ENCODE data around the gene EPB41L2.
"Not testable (repeated sequence)": the region's sequence is repeated elsewhere in the genome, so short reads cannot be mapped to it uniquely, and the experiment has no call there.

The EPB41L2 gene

GRCh38 chr6:131003488-131004386 lies 59.3 kb downstream of the EPB41L2 start:
- no peak for DNase-seq (ENCODE audit: low spot score)

GRCh38 chr6:131002661-131002980 lies 60.4 kb downstream of the EPB41L2 start:
- no peak for DNase-seq (ENCODE audit: low spot score)

GRCh38 chr6:131001945-131002660 lies 60.9 kb downstream of the EPB41L2 start:
- DNase-seq (ENCODE audit: low spot score): no peak

- no peak for DNase-seq (ENCODE audit: low spot score)
These were observed 61.8 kb downstream of the EPB41L2 start for GRCh38 chr6:131001111-131001736.

GRCh38 chr6:131000544-131000943 lies 62.5 kb downstream of the EPB41L2 start:
- no peak for DNase-seq (ENCODE audit: low spot score)

- DNase-seq (ENCODE audit: low spot score): no peak
These were observed 65.8 kb downstream of the EPB41L2 start for GRCh38 chr6:130997061-130997753.

- DNase-seq (ENCODE audit: low spot score): no peak
These were observed 66.4 kb downstream of the EPB41L2 start for GRCh38 chr6:130996635-130997034.

GRCh38 chr6:130995783-130996447 lies 67.1 kb downstream of the EPB41L2 start:
- DNase-seq (ENCODE audit: low spot score): no peak

- DNase-seq (ENCODE audit: low spot score): no peak
These were observed 68.5 kb downstream of the EPB41L2 start for GRCh38 chr6:130994319-130995097.

GRCh38 chr6:130993292-130993765 lies 69.7 kb downstream of the EPB41L2 start:
- DNase-seq (ENCODE audit: low spot score): no peak

GRCh38 chr6:130991422-130992137 lies 71.5 kb downstream of the EPB41L2 start:
- DNase-seq (ENCODE audit: low spot score): no peak

- not testable (repeated sequence) for DNase-seq (ENCODE audit: low spot score)
These were observed 75.5 kb downstream of the EPB41L2 start for GRCh38 chr6:130987539-130987938.

- DNase-seq (ENCODE audit: low spot score): no peak
These were observed 77.9 kb downstream of the EPB41L2 start for GRCh38 chr6:130985115-130985514.

- DNase-seq (ENCODE audit: low spot score): no peak
These were observed 80.0 kb downstream of the EPB41L2 start for GRCh38 chr6:130982941-130983456.

- no peak for DNase-seq (ENCODE audit: low spot score)
These were observed 80.9 kb downstream of the EPB41L2 start for GRCh38 chr6:130982135-130982534.

- no peak for DNase-seq (ENCODE audit: low spot score)
These were observed 81.6 kb downstream of the EPB41L2 start for GRCh38 chr6:130981409-130981808.

- no peak for DNase-seq (ENCODE audit: low spot score)
These were observed 82.6 kb downstream of the EPB41L2 start for GRCh38 chr6:130980310-130981032.

- DNase-seq (ENCODE audit: low spot score): no peak
These were observed 84.2 kb downstream of the EPB41L2 start for GRCh38 chr6:130978660-130979396.
